Measurements from ENCODE around the gene GAL3ST1. TPM values are rescaled to one million over a fixed set of nuclear protein-coding genes. Genes with fewer than 3 reads are reported as not detected.

GAL3ST1 gene
- total and polyA plus RNA-seq, 2 of the 8 experiments (the other 6 are each of a cell fraction or from before 2014, with no cell fraction given): 11.0 to 32.5 TPM

GRCh38 chr22:30605449-30606110, 31.1 kb upstream of the GAL3ST1 start (continued):
- no peak for TF ChIP-seq EZH2 (IDR thresholded peaks at IDR 0.05; ENCODE audit: low read depth, low read length, severe bottlenecking)
- TF ChIP-seq RAD21 (IDR thresholded peaks at IDR 0.05 in 1 of 2, conservative IDR thresholded peaks at IDR 0.05 in 1 of 2; ENCODE audit: low read depth in 2 of 2, low read length in 2 of 2): peak; percentile 7 to 40; a peak in 3 of 4 replicates
- no peak for TF ChIP-seq NRF1 (IDR thresholded peaks at IDR 0.05; ENCODE audit: low read depth, low read length)
- no peak for TF ChIP-seq SP2 (IDR thresholded peaks at IDR 0.05; ENCODE audit: low read length)
- TF ChIP-seq CTCF (IDR thresholded peaks at IDR 0.05; ENCODE audit: control extremely low read depth in 1 of 3, insufficient read depth in 1 of 3, low read depth in 1 of 3, low read length in 3 of 3): peak; percentile 64 to 74 (median 64)
- no peak for TF ChIP-seq SRF (IDR thresholded peaks at IDR 0.05; ENCODE audit: low read depth, low read length)
- no peak for TF ChIP-seq POLR2AphosphoS5 (IDR thresholded peaks at IDR 0.05; ENCODE audit: low read depth, low read length)

Data from H1 (cell line).